ENCODE data around the gene SORCS2.

- TF ChIP-seq CTCF (IDR thresholded peaks at IDR 0.05) = no peak
- TF ChIP-seq EZH2 (IDR thresholded peaks at IDR 0.05; ENCODE audit: borderline replicate concordance, insufficient read depth, low read depth, low read length, poor library complexity, severe bottlenecking) = no peak
Measured at GRCh38 chr4:7663075-7663541, 470.8 kb downstream of the SORCS2 start.
